ENCODE results near the gene CNTNAP5. TPM values are rescaled to one million over a fixed set of nuclear protein-coding genes. Genes with fewer than 3 reads are reported as not detected.

Gene CNTNAP5
- under 0.01 and 0.20 TPM in 2 replicates for total RNA-seq

GRCh38 chr2:124025171-124025580 is at the start of gene CNTNAP5:
CNTNAP5 (plus strand) TSS chr2:124025287; CDS start chr2:124025651, 364 bp downstream.
- DNase-seq (ENCODE audit: low read depth), result no peak

DNA sequence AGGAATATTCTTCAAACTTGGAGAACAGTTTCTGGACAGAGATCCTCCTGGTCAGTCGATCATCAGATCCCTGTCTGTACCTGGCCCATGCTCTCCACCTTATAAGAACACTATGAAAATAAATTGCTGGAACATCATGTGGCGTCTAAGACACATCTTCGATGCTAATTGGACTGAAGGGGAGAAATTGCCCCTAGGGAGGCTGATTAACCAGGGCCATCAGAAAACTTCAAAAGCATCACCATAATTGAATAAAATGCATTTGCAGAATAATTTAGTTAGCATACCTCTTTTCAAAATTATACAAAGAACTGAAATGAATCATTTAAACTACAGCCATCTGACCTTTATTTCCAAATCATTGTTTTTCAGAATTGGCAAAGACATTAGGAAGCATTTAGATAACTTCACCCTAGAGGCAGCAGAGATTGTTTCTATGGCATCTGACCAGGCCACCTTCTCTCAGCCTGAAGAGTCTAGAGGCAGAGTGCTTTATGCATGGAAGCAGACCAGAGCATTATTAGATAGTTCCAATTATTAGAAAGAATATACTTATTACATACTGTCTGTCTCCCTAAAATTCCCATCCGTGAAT is 48.9 kb upstream of the CNTNAP5 start:
- no peak for DNase-seq (ENCODE audit: low read depth)

DNA sequence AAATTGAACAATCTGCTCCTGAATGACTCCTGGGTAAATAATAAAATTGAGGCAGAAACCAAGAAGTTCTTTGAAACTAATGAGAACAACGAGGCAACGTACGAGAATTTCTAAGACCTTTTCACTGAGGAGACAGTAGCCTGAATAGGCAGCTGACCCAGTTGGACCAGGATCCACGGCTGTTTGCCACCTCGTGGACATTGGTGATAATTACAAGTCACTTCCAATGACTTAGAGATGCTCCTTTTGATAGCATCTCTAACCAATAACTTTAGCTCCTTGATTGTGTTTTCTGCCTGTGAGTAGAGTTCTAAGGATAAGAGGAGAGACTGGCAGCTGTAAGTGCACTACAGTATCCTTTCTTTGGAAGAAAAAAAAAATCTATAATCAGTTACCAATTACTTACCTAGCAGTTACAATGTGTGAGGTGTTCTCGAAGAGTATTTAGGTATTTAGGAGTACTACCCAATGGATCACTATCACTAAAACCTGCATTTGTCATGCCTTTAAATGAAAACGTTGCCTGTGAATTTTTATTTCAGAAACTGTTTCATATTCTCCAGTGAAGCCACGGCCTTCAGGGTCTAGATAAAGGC is 31.3 kb upstream of the CNTNAP5 start:
- peak; percentile 1 for DNase-seq (ENCODE audit: low read depth)

DNA sequence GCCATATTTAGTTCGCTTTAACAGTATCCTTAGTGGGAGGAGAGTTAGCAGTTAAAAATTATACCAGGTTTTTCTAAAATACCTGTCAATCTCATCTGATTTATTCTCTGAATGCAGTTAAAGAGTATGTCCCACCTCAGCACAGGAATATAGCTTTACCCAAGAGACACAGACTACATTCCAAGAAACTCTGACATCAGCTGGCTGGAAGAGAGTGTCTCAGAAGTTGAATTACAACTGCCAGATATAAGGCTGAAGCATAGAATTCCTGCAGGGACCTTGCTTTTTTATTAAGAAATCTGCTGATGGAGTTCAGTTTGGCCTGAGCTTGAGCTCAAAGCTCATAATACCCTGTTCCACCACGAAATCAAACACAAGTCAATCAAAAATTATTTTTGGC is 25.4 kb upstream of the CNTNAP5 start:
- DNase-seq (ENCODE audit: low read depth), result no peak

DNA sequence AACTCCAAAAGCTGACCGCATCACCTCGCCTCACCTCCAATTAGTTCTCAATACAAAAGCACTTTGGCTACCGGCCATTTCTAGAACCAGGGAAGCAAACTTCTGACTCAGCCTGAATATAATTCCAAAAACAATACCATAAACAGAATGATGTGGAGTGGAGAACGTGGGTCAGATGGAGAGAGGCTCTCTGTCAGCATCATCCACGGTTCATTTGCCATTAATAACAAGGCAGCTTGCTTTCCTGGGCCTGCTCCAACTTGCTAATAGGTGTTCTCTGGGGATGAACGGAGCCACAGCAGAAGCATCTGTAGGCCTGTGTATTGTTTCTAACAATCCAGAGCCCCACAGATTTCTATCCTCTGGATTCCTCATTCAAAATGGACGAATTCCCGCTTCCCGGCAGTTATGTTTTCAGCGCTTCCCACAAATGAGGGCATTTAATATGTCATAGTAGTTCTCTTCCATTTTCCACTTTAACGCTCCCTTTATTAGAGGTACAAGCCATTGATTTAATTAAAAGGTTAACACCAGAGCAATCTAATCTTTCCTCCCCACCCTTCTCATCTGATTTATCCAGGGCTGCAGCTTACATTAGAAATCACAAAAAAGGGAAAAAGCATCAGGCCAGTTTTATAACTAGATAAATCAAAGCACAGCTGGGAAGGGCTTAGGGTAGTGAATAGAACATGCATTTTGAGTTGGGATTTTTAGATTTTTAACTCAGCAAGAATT is 23.2 kb upstream of the CNTNAP5 start:
- DNase-seq (ENCODE audit: low read depth), result no peak

DNA sequence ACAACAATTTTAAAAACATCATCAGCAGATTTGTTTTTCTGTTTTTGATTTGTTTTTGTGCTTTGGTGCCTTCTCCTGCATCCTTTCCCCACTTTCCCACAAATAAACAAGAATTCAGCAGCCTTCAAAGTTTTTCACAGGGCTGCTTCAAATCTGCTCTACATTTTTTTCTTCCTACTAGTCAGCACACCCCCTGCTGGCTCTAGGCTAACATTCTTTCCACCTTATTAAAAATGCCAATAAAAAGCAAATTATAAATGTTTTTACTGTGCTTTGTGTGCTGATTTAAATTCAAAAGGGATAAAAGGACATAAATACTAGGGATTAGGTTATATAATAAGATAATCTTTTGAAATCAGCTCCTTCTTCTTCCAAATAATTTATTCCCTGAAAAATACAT is 6.2 kb upstream of the CNTNAP5 start:
- no peak for DNase-seq (ENCODE audit: low read depth)

- DNase-seq (ENCODE audit: low read depth), result no peak
Observed at GRCh38 chr2:124024561-124025170, 421 bp upstream of the CNTNAP5 start.

DNA sequence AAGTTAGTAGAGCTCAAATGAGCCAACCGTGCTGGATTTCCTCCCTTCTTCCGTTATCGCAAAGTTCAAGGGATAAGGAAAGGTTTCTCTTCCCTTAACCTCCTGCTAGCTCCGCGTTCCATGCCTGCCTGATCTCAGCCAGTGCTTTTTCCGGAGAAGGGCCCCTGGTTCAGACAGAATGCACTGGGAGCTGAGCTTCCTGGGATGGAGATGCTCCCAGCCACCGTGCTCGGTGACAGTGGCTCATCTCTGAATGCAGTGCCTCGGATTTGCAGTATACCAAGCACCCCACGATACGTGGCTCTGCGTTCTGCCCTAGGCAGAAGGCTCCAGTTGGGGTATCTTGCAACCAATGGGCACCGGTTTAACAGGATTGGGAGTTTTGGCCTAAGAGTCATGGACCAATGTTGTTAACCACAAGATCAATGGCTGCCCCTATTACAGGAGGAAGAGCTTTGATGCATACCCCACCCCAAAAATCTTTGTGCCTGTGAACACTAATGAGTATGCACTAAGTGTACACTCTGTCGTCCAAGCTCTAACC is 876 bp downstream of the CNTNAP5 start:
- DNase-seq (ENCODE audit: low read depth), result no peak

- no peak for DNase-seq (ENCODE audit: low read depth)
Observed at GRCh38 chr2:124026503-124026902, 1.4 kb downstream of the CNTNAP5 start.

DNA sequence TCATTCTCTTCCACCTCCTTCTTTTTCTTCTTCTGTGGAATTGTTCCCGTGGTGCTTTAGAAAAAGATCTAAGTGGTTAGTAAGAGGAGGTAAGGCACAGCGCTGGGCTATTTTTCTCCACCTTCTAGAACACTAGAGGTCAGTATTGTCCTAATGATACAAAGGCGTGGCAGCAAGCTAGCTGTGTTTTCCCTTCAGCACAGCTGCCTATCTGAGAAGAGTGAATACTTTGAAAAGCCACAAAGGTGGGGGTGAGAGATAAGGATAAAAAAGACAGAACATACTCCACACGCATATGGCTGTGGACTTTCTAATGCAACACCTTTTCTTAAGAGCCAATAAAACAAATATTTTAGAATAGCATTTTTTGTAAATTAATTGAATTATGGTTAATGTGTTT is 2.1 kb downstream of the CNTNAP5 start:
- DNase-seq (ENCODE audit: low read depth), result peak; percentile 43

- no peak for DNase-seq (ENCODE audit: low read depth)
Observed at GRCh38 chr2:124032799-124033198, 7.7 kb downstream of the CNTNAP5 start.

- no peak for DNase-seq (ENCODE audit: low read depth)
Observed at GRCh38 chr2:124034265-124034664, 9.2 kb downstream of the CNTNAP5 start.

GRCh38 chr2:124035001-124035400 is 9.9 kb downstream of the CNTNAP5 start:
- no peak for DNase-seq (ENCODE audit: low read depth)

DNA sequence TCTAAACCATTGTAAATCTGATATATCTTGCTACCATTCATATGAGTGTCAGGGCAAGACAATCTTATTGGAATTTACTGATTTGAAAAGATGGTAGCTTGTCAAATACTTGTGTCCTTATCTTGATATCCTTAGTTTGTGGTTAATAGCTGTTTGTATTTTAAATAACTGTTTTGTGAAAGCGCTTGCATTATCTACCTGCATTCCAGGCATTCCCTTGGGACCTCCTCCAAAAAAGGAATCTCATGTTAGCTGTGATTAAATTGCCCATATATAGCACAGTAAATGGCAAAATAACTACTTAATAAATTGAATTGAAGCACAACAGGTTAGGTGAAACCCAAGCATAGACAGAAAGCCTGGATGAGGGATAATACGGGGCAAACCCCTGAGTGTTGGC is 13.9 kb downstream of the CNTNAP5 start:
- DNase-seq (ENCODE audit: low read depth), result no peak

- no peak for DNase-seq (ENCODE audit: low read depth)
Observed at GRCh38 chr2:124039762-124040291, 14.7 kb downstream of the CNTNAP5 start.

GRCh38 chr2:124045894-124046293 is 20.8 kb downstream of the CNTNAP5 start:
- no peak for DNase-seq (ENCODE audit: low read depth)

DNA sequence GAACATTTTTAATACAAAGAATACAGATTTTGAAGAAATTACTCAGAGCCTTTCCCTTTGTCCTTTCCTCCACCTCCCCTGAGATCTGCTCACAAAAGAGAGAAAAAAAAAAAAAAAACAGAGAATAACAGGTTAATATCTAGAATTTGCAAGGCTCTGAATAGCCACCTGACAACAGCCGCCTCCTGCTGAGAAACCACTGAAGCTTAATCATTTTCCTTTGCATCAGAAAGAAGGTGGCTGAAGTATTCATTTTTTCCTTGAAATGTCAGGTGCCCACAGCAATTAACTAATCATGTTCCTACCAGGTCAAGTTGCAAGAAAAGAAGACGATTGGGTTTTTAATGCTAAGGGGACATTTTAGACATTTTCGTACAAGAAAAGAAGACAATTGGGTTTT is 21.2 kb downstream of the CNTNAP5 start:
- no peak for DNase-seq (ENCODE audit: low read depth)

DNA sequence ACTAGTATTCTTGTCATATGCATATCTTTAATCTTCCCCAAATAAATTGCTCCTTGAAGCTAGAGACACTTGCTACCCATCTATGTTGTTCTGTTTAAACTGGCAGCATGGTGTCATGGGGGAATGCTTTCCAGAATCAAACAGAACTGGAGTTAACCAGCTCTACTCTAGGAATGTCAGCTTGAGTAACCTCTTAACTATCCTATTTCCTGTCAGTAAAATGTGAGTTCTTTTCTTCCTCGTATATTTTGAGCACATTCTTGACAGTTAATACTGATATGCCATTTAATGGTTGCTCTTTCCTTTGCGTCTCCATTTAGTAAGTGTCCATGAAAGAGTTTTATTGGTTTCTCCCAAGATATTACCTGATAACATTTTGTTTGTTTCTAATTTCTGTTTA is 23.0 kb downstream of the CNTNAP5 start:
- no peak for DNase-seq (ENCODE audit: low read depth)

GRCh38 chr2:124048664-124049063 is 23.6 kb downstream of the CNTNAP5 start:
- no peak for DNase-seq (ENCODE audit: low read depth)

DNA sequence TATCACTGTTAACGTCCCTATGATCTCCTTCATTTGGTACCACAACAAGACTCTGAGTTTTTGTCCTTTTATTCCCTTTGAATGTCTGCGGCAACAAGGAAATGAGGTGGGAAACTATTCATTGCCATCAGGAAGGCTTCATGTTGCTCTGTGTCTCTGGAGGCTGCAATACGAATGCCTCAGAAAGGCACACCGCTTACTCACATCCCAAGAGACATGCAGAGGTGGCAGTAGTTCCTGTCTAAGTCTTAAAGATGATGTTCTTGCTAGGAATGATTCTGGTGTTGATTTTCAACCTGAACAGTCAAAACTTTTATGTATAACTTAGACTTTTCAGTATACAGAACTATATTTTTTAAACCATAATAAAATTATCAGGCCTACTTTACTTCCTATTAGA is 24.0 kb downstream of the CNTNAP5 start:
- no peak for DNase-seq (ENCODE audit: low read depth)

GRCh38 chr2:124050833-124051497 is 25.9 kb downstream of the CNTNAP5 start:
- DNase-seq (ENCODE audit: low read depth), result no peak

DNA sequence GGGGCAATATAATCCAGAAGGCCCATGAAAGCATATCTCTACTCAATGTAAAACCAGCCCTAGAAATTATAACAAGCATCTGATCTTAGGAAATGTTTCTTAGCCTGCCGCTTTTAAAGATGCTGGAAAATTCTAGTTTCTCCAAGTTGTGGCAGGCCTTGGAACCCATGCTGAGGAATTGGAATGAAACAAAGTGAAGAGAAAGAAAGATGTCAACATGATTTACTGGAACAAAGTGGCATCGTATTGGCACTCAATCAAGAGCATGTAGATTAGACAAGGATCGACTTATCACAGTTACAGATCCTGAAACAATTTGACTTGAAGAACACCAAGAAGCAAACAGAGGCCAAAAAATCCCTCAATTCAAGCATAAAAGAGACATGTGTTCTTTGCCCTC is 28.7 kb downstream of the CNTNAP5 start:
- DNase-seq (ENCODE audit: low read depth), result no peak
